ENCODE data around the gene VDAC1. TPM values are rescaled to one million over a fixed set of nuclear protein-coding genes. Genes with fewer than 3 reads are reported as not detected.
A peak's percentile ranks its signal among the peaks of the same experiment; 100 is the strongest.

Gene VDAC1
- total RNA-seq, 2 donors from 2014 or later, result 37.6 to 65.1 TPM

DNA sequence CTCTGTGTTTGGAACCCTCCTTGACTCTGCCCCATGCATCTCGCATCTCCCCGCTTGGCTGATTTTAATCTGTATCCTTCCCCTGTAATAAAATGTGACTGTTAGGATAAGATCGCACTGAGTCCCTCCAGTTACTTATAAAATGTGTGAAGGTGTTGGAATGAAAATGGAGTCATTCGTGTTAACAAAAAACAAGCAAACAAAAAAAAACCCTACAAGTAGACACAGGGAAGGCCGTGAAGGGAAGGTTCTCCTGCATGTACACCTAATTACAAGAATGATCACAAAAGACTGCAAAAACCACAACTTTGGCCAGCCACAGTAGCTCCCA lies 14.2 kb upstream of the VDAC1 start:
- intact Hi-C loops (cut with DNase I), result no loop called here
- Histone ChIP-seq H3K27ac (peak overlapping the region; percentile 17 to 67 (median 60)), H3K9me3 (no peaks in the 10 kb centered on the region), H3K4me1 (peaks cover 28% of the 10 kb centered on the region), H3K27me3 (no peaks in the 10 kb centered on the region), H3K36me3 (replicated peaks in 1 of 2; ENCODE audit: insufficient read depth in 1 of 2, low read depth in 2 of 2) (no peaks in the 10 kb centered on the region), H3K4me3 (no peak overlapping the region)
- WGBS, 2 donors, result 59 to 73% methylated on average over 5 of the region's 5 CpGs
- ATAC-seq (no peak), DNase-seq (no peak)
- no peak for TF ChIP-seq POLR2A (IDR thresholded peaks at IDR 0.05)
- TF ChIP-seq, protein P1, sequence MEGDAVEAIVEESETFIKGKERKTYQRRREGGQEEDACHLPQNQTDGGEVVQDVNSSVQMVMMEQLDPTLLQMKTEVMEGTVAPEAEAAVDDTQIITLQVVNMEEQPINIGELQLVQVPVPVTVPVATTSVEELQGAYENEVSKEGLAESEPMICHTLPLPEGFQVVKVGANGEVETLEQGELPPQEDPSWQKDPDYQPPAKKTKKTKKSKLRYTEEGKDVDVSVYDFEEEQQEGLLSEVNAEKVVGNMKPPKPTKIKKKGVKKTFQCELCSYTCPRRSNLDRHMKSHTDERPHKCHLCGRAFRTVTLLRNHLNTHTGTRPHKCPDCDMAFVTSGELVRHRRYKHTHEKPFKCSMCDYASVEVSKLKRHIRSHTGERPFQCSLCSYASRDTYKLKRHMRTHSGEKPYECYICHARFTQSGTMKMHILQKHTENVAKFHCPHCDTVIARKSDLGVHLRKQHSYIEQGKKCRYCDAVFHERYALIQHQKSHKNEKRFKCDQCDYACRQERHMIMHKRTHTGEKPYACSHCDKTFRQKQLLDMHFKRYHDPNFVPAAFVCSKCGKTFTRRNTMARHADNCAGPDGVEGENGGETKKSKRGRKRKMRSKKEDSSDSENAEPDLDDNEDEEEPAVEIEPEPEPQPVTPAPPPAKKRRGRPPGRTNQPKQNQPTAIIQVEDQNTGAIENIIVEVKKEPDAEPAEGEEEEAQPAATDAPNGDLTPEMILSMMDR (IDR thresholded peaks at IDR 0.05), result no peak

DNA sequence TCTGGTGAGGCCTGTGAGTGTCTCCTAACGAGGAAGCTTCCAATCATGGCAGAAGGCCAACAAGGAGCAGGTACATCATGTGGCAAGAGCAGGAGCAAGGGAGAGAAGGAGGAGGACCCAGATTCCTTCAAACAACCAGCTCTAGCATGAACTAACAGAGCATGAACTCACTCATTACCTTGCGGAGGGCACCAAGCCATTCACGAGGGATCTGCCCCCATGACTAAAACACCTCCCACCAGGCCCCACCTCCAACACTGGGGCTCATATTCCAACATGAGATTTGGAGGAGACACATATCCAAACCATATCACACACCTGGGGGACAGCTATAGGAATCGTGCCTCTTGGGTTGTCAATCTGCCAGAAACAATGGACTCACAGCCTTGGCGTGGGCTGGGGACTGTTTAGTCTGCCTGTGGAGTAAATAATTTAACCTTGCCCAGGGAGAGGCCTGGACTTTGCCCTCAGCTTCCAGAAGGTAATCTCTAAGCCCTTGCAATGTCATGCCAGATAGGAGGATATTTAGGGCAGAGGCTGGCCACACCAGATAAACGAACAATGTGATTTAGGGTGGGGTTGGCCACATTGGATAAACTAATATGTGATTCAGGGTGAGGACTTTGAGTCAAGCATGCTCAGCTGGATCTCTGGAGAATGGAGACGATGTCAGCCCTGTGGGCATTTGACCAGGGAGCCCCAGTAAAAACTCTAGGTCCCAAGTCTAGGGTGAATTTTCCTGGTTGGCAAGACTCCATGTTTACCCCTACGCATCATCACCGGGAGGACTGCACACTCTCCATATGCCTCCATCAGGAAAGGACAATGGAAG lies 13.6 kb upstream of the VDAC1 start:
- Histone ChIP-seq H3K27me3 (no peaks in the 10 kb centered on the region), H3K27ac (peak overlapping the region; percentile 58 to 67 (median 63)), H3K4me1 (peaks cover 28% of the 10 kb centered on the region), H3K36me3 (replicated peaks in 1 of 2; ENCODE audit: insufficient read depth in 1 of 2, low read depth in 2 of 2) (no peaks in the 10 kb centered on the region), H3K4me3 (no peak overlapping the region), H3K9me3 (no peaks in the 10 kb centered on the region)
- DNase-seq, result peak; percentile 62 to 75 (median 72)
- TF ChIP-seq, protein P1 (IDR thresholded peaks at IDR 0.05), result no peak
- no peak for TF ChIP-seq POLR2A (IDR thresholded peaks at IDR 0.05)
- intact Hi-C loops (cut with DNase I), result no loop called here
- peak; percentile 87 for ATAC-seq
- WGBS, 2 donors, result 28 to 29% methylated on average over 5 to 9 of the region's 9 CpGs

DNA sequence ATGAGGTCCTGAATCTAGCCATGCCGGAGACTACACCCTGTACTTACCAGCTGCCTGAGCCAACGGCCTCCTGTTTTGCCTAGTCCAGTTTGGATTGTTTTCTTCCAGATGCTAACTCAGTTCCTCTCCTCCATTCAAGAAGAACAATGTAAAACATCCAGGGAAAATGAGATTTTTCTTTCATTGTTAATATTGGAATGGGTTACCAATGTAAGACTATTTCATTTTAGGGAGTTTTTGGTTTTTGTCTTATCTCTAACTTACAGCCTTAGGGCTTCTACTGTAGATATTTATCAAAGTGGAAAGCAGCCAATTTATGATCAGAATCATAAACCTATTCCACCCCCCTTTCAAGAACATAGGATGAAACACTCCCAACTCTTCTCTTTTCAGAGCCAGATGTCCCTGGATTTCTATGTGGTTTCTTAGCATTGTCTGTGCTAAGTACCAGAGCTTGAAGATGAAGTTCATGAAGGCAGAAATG lies 3.5 kb upstream of the VDAC1 start:
- TF ChIP-seq, protein P1 (IDR thresholded peaks at IDR 0.05), result no peak
- TF ChIP-seq POLR2A (IDR thresholded peaks at IDR 0.05), result no peak
- Histone ChIP-seq H3K9me3 (no peaks in the 10 kb centered on the region), H3K36me3 (replicated peaks in 1 of 2; ENCODE audit: insufficient read depth in 1 of 2, low read depth in 2 of 2) (no peaks in the 10 kb centered on the region), H3K4me1 (peaks cover 13% of the 10 kb centered on the region), H3K27ac (no peak overlapping the region), H3K27me3 (no peaks in the 10 kb centered on the region), H3K4me3 (no peak overlapping the region)
- intact Hi-C loops (cut with DNase I), result no loop called here
- ATAC-seq, result no peak
- no peak for DNase-seq
- 81 to 92% methylated on average over 2 of the region's 2 CpGs for WGBS, 2 donors

DNA sequence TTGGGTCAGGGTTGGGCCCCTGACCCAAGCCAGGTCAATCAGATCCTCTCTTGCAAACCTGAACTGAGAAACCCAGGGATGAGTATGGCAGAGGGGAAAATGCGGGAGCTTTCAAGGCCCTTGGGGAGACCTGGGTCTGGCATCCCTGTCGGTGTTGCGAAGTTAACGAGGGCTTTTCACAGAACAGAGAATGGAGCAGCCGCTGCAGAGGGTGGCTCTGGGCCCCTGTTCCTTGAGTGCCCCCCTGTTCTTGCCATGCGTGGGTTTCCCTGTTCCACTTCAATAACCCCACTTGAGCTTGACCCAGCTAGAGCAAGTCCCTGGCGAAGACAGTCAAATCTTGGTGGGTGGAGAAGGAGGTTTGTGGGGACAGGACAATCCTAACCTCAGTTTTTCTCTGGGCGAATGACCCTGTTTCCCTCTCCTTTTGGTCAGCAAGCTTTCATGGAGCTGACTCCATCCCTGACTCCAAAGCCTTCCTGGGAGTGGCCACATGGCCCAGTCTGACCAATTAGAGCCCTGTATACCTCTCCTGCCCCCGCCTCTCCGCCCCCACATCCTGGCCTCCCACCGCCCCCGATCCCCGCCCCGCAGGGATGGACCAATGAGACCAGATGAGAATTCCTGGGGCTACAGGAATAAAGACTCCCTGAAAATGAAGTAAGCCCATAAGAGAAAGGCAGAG lies 2.9 kb upstream of the VDAC1 start:
- ATAC-seq, result no peak
- Histone ChIP-seq H3K27ac (no peak overlapping the region), H3K27me3 (no peaks in the 10 kb centered on the region), H3K36me3 (replicated peaks in 1 of 2; ENCODE audit: insufficient read depth in 1 of 2, low read depth in 2 of 2) (no peaks in the 10 kb centered on the region), H3K4me1 (peaks cover 18% of the 10 kb centered on the region), H3K4me3 (no peak overlapping the region), H3K9me3 (no peaks in the 10 kb centered on the region)
- WGBS, 2 donors, result 80 to 86% methylated on average over 11 to 12 of the region's 14 CpGs
- TF ChIP-seq, protein P1 (IDR thresholded peaks at IDR 0.05), result no peak
- no peak for TF ChIP-seq POLR2A (IDR thresholded peaks at IDR 0.05)
- DNase-seq, result no peak
- intact Hi-C loops (cut with DNase I), result no loop called here

Measured in body of pancreas (tissue), 4 donors.